Left ventricle myocardium inferior (tissue), 1 donor: ENCODE data around the gene MAML3. TPM values are rescaled to one million over a fixed set of nuclear protein-coding genes. Genes with fewer than 3 reads are reported as not detected.

Experiments used
- DNase-seq: peaks from one replicate; pipeline ENCODE4 v3.0.0-alpha.2; 2020
- H3K27ac ChIP-seq: fragments of 200-600 bp; replicated peaks from 2 replicates; pipeline ENCODE4 v1.8.0; 2021
- H3K27me3 ChIP-seq: fragments of 200-600 bp; 2 replicates; pipeline ENCODE4 v1.8.0; 2021; ENCODE audit warnings: low read depth
- H3K36me3 ChIP-seq: fragments of 200-600 bp; 2 replicates; pipeline ENCODE4 v1.8.0; 2021
- H3K4me1 ChIP-seq: fragments of 200-600 bp; 2 replicates; pipeline ENCODE4 v1.8.0; 2021
- H3K4me3 ChIP-seq: fragments of 200-600 bp; 2 replicates; pipeline ENCODE4 v1.8.0; 2021; ENCODE audit warnings: mild to moderate bottlenecking, moderate library complexity
- H3K9me3 ChIP-seq: fragments of 200-600 bp; replicated peaks from 2 replicates; pipeline ENCODE4 v1.8.0; 2021
- CTCF ChIP-seq: fragments of 200-600 bp; IDR thresholded peaks from 2 replicates; pipeline ENCODE4 v1.8.0; 2021; ENCODE audit warnings: antibody characterized with exemption, mild to moderate bottlenecking, borderline replicate concordance
- intact Hi-C: fragments of 100-400 bp; cut with micrococcal nuclease; formaldehyde crosslinking; loops from one replicate; pipeline ENCODE4 v1.11.0; 2022
- total RNA-seq: library from RNA; stranded (reverse); fragmentation: NEBNext Ultra II Directional; extraction: Animal tissue kit (Norgen Biotek cat#: 25700); gene quantifications from one replicate; pipeline ENCODE4 v1.2.1, GENCODE V29; 2021
- donor health status: DM: no; HTN: yes; CAD: no; lungs with severe emphysema.

The MAML3 gene
- total RNA-seq, 1 donor from 2014 or later, result 2.6 TPM

GRCh38 chr4:139711461-139711860, 442.5 kb downstream of the MAML3 start:
- peaks cover 61% of the 10 kb centered on the region for H3K4me1 ChIP-seq
- intact Hi-C loops, result no loop called here
- H3K27ac ChIP-seq, result peak overlapping the region; percentile 5

GRCh38 chr4:139710073-139710472, 443.9 kb downstream of the MAML3 start:
- H3K27ac ChIP-seq, result no peak overlapping the region
- no peak for DNase-seq
- TF ChIP-seq CTCF, result no peak
- peaks cover 7% of the 10 kb centered on the region for H3K9me3 ChIP-seq
- H3K4me1 ChIP-seq, result peaks cover 49% of the 10 kb centered on the region
- no peak overlapping the region for H3K4me3 ChIP-seq
- H3K27me3 ChIP-seq, result no peaks in the 10 kb centered on the region
- intact Hi-C loops, result no loop called here
- peaks cover 23% of the 10 kb centered on the region for H3K36me3 ChIP-seq

More at GRCh38 chr4:139711461-139711860, 442.5 kb downstream of the MAML3 start:
- Histone ChIP-seq H3K4me3 (no peak overlapping the region), H3K27me3 (no peaks in the 10 kb centered on the region), H3K36me3 (peaks cover 9% of the 10 kb centered on the region), H3K9me3 (peaks cover 7% of the 10 kb centered on the region)
- DNase-seq, result no peak
- no peak for TF ChIP-seq CTCF

- intact Hi-C loops, result no loop called here
- Histone ChIP-seq H3K4me1 (peaks cover 49% of the 10 kb centered on the region), H3K9me3 (peaks cover 7% of the 10 kb centered on the region), H3K27ac (no peak overlapping the region), H3K4me3 (no peak overlapping the region), H3K36me3 (peaks cover 27% of the 10 kb centered on the region), H3K27me3 (no peaks in the 10 kb centered on the region)
- no peak for TF ChIP-seq CTCF
- DNase-seq, result no peak
These were observed 444.3 kb downstream of the MAML3 start for GRCh38 chr4:139709660-139710059.

- no peak overlapping the region for H3K4me3 ChIP-seq
- no peak overlapping the region for H3K27ac ChIP-seq
- intact Hi-C loops, result no loop called here
- no peak for TF ChIP-seq CTCF
- no peak for DNase-seq
- no peaks in the 10 kb centered on the region for H3K27me3 ChIP-seq
- peaks cover 9% of the 10 kb centered on the region for H3K4me1 ChIP-seq
- peaks cover 53% of the 10 kb centered on the region for H3K36me3 ChIP-seq
- peaks cover 7% of the 10 kb centered on the region for H3K9me3 ChIP-seq
These were observed 449.0 kb downstream of the MAML3 start for GRCh38 chr4:139704915-139705485.

GRCh38 chr4:139700568-139700967, 453.4 kb downstream of the MAML3 start:
- no peak for TF ChIP-seq CTCF
- Histone ChIP-seq H3K4me3 (no peak overlapping the region), H3K27ac (no peak overlapping the region), H3K4me1 (peaks cover 4% of the 10 kb centered on the region), H3K9me3 (peaks cover 6% of the 10 kb centered on the region), H3K27me3 (no peaks in the 10 kb centered on the region), H3K36me3 (peaks cover 69% of the 10 kb centered on the region)
- DNase-seq, result no peak
- intact Hi-C loops, result no loop called here
